ENCODE data around the gene TSGA10.
"Not testable (repeated sequence)": the region's sequence is repeated elsewhere in the genome, so short reads cannot be mapped to it uniquely, and the experiment has no call there.

Gene TSGA10

DNA sequence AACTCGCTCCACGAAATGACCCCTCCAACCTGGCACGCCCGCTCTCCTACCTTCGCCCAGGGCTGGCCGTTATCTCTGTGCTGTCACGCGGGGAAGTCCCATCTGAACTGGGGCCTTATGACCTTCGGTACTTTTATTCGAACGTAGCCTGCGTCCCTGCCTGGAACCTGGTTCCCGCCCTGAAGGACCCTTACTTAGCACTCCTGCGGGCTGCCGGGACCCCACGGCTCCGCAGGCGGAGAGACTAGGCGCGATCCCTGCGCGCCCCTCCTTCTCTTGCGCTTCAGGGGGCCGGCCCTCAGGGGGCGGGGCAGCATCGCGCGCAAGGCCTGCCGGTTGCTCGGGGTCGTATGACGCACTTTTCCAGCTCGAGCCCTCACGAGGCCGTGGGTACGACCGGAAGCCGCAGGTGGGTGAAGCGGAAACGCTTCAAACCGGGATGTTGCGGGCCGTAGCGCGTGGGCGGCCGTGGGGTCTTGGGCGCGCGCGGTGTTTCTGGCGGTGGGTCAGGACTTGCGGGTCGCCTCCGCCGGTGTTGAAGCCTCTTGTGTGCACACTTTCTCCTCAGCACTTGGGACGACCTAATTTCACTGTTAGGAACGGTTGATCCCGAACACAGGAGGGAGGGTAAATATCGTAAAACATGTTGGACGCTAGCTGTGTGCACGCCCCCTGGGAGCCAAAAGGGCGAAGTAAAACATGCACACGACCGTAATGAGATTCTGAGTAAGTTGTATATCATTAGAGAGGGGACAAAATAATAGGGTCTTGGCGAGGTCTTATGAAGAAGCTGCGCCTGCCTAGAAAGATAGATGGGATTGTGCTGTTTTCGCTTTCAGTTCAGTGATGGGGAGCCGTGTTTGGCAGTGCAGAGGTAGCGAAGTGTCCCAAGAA lies at the start of gene TSGA10, which contains the start of gene LIPT1:
TSS of gene TSGA10 (minus strand) at position 300 of the 894 bp plus-strand sequence. CDS start 45,503 bp downstream, outside the sequence.
TSS of gene LIPT1 (plus strand) at position 325 of the 894 bp plus-strand sequence. CDS start 6,991 bp downstream, outside the sequence.
- DNase-seq (ENCODE audit: low spot score) = peak; percentile 87

GRCh38 chr2:99201959-99202678 lies 47.4 kb upstream of the TSGA10 start:
- DNase-seq (ENCODE audit: low spot score) = no peak

GRCh38 chr2:99200076-99200800 lies 45.5 kb upstream of the TSGA10 start:
- no peak for DNase-seq (ENCODE audit: low spot score)

GRCh38 chr2:99198103-99198841 lies 43.5 kb upstream of the TSGA10 start:
- DNase-seq (ENCODE audit: low spot score) = no peak

GRCh38 chr2:99192364-99192763 lies 37.6 kb upstream of the TSGA10 start:
- not testable (repeated sequence) for DNase-seq (ENCODE audit: low spot score)

GRCh38 chr2:99190548-99190947 lies 35.8 kb upstream of the TSGA10 start:
- DNase-seq (ENCODE audit: low spot score) = no peak

DNA sequence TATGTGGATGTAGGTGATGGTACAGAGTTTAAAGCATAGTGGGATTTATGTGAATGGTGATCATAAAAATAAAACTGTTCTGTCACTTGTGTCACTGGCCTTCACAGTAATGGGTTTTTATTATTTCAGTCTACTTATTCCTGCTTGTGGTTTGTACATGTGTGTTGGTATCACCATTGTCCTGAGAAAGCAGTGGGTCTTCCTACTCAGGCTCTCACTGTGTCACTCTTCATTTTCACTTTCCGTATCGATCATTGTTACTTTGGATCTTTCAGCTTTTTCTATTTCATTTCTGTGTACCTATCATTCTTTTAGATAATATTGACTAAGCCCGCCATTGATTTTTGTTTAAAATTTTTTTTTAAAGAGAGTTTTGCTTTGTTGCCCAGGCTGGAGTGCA lies 33.6 kb upstream of the TSGA10 start:
- DNase-seq (ENCODE audit: low spot score) = no peak

- no peak for DNase-seq (ENCODE audit: low spot score)
These were observed 32.3 kb upstream of the TSGA10 start for GRCh38 chr2:99187011-99187410.

- DNase-seq (ENCODE audit: low spot score) = no peak
These were observed 30.1 kb upstream of the TSGA10 start for GRCh38 chr2:99184811-99185210.

GRCh38 chr2:99183025-99183424 lies 28.3 kb upstream of the TSGA10 start:
- no peak for DNase-seq (ENCODE audit: low spot score)

DNA sequence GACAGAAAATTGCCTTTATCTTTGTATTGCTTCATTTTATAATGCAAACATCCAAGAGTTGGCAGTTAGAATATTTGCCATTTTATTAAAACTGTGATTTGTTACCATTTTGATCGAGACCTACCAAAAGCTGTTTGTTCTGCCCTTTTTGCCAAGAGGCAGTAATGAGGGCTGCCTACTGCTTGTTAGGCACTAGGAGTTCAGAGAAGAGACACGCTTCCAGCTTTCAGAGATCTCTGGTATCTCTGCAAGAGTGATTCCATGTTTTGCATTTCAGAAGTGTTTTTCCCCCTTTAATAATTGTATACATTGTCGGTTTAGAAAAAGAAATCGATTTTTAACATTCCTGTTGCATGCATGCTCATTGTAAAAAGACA lies 26.9 kb upstream of the TSGA10 start:
- DNase-seq (ENCODE audit: low spot score) = no peak

DNA sequence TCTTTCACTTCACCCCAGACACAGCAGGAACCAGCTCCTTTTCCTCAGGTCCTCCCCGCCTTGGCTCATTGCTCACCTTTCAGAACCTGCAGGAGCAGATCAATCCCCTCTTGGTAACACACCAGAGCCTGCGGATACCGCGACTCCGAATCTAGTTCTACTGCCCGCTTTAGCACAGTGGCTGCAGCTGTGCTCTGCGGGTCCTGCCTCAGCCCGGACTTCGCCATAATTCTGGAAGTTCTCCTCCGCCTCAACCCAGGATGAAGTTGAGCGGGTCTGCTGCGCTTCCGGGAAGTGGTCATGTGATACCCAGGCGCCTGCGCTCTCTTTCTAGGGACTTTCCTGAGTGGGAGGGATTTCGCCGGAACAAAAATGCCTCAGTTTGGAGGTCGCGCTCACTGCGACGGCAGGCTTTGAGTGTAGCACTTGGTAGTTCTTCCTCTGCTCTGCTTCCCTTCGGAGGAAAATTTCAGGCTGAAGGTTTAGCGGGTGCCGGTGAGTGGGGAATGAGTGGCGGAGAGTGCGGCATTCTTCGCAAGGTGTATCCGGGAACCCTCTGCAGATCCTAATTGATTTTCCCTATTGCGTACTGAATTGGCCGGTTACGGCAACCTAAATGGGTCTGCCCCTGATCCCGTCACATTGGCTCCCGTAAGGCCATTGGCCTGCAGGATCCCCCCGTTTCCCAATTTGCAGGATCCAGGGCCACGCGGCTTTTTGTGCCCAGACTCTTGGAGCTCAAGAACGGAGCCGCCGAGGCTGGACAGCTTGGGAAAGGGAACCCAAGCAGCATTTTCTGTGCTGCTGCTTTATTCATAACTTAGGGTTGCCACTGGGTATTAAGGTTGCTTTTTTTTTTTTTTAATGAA lies 26.2 kb upstream of the TSGA10 start, which contains the start of the genes MITD1 and MRPL30:
TSS of gene MITD1 (minus strand) at position 304 of the 869 bp plus-strand sequence. CDS start at position 227, 77 bp downstream.
TSS of gene MRPL30 (plus strand) at position 430 of the 869 bp plus-strand sequence. CDS start 5,020 bp downstream, outside the sequence.
- peak; percentile 96 for DNase-seq (ENCODE audit: low spot score)

- DNase-seq (ENCODE audit: low spot score) = no peak
These were observed 16.8 kb upstream of the TSGA10 start for GRCh38 chr2:99171377-99172140.

GRCh38 chr2:99169534-99169933 lies 14.8 kb upstream of the TSGA10 start:
- no peak for DNase-seq (ENCODE audit: low spot score)

- no peak for DNase-seq (ENCODE audit: low spot score)
These were observed 11.5 kb upstream of the TSGA10 start for GRCh38 chr2:99166218-99166617.

GRCh38 chr2:99159594-99159993 lies 4.9 kb upstream of the TSGA10 start:
- DNase-seq (ENCODE audit: low spot score) = no peak

- no peak for DNase-seq (ENCODE audit: low spot score)
These were observed 3.9 kb upstream of the TSGA10 start for GRCh38 chr2:99158599-99158998.

DNA sequence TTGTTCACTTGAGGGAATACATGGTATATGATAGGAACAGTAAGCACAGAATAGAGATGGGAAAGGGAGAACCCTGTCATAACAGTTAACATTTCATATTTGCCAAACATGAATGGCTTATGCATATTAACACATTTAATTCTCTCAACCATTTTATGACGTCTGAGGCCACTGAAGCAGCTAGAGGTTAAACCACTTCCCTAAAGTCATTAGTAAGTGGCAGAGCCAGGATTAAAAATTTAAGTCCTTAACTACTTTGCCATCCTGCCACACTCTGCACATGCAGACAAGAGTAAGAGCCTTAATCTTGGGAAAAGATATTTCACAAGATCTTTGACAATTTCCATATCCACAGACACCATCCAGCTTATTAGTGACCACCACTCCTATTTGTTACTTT lies 2.1 kb upstream of the TSGA10 start:
- no peak for DNase-seq (ENCODE audit: low spot score)

- DNase-seq (ENCODE audit: low spot score) = peak; percentile 9
These were observed 679 bp downstream of the TSGA10 start for GRCh38 chr2:99153921-99154604.

Measured in globus pallidus (tissue), 1 donor.